ENCODE data around the gene RGS2.

DNA sequence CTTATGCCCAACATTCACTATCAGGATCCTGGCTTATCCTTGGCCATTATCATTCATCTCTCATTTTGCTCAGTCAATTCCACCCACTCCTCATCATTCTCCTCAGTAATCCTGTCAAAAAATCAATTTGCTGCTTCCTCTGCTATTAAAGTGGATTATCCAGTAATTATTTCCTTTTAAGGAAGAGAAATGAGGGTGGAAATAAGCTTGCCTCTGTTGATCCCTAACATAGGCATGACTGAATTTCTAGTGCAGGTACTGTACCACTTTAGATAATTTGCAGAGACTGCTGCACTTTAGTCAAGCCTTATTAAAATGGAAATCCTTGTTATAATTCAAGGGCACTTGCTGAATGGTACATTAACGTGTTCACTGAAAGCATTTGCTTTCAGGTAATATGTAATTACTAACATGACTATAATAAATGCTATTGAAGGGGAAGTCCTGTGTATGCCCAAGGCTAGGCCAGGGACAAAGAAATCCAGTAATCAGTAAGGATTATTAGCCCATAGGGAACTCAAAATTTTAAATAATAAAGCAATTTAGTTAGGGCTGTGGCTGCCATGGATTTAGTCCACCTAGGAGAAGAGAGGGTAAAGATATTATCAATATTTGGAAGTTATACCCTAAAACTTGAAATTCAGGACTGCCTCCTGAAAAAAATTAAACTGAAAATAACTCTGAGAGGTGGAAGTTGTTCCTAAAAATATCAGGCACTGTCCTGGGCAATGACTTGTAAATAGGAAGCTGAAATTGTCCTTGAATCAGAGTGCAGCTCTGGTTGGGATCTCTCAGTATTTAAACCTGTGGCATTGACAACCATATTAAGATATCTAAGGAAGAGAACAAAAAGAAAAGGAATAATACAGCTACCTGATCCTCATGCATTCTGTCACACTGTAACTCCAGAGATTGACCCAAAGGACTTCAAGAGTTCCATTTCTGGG is 43.4 kb downstream of the RGS2 start:
- TF ChIP-seq, protein P1, sequence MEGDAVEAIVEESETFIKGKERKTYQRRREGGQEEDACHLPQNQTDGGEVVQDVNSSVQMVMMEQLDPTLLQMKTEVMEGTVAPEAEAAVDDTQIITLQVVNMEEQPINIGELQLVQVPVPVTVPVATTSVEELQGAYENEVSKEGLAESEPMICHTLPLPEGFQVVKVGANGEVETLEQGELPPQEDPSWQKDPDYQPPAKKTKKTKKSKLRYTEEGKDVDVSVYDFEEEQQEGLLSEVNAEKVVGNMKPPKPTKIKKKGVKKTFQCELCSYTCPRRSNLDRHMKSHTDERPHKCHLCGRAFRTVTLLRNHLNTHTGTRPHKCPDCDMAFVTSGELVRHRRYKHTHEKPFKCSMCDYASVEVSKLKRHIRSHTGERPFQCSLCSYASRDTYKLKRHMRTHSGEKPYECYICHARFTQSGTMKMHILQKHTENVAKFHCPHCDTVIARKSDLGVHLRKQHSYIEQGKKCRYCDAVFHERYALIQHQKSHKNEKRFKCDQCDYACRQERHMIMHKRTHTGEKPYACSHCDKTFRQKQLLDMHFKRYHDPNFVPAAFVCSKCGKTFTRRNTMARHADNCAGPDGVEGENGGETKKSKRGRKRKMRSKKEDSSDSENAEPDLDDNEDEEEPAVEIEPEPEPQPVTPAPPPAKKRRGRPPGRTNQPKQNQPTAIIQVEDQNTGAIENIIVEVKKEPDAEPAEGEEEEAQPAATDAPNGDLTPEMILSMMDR (IDR thresholded peaks at IDR 0.05): no peak
- TF ChIP-seq POLR2A (IDR thresholded peaks at IDR 0.05): no peak
